D721Med (cell line): Measurements from ENCODE around the gene KCNT1.
A peak's percentile ranks its signal among the peaks of the same experiment; 100 is the strongest.
"Not testable (repeated sequence)": the region's sequence is repeated elsewhere in the genome, so short reads cannot be mapped to it uniquely, and the experiment has no call there.

Experiments
- DNase-seq: peaks from one replicate; pipeline ENCODE4 v3.0.0; 2011; ENCODE audit warnings: low spot score; ENCODE audit not compliant: insufficient read length
- FAIRE-seq: peaks from 2 replicates; lab custom pipeline; 2011; peaks lifted over from hg19 to GRCh38; lab: Jason Lieb, UNC
- TF ChIP-seq, protein P1 (sequence below): IDR thresholded peaks from 2 replicates; pipeline ENCODE4 v1.5.1; 2012; ENCODE audit warnings: mild to moderate bottlenecking, control low read depth; ENCODE audit not compliant: insufficient read depth; ENCODE audit errors: missing control alignments

The KCNT1 gene

DNA sequence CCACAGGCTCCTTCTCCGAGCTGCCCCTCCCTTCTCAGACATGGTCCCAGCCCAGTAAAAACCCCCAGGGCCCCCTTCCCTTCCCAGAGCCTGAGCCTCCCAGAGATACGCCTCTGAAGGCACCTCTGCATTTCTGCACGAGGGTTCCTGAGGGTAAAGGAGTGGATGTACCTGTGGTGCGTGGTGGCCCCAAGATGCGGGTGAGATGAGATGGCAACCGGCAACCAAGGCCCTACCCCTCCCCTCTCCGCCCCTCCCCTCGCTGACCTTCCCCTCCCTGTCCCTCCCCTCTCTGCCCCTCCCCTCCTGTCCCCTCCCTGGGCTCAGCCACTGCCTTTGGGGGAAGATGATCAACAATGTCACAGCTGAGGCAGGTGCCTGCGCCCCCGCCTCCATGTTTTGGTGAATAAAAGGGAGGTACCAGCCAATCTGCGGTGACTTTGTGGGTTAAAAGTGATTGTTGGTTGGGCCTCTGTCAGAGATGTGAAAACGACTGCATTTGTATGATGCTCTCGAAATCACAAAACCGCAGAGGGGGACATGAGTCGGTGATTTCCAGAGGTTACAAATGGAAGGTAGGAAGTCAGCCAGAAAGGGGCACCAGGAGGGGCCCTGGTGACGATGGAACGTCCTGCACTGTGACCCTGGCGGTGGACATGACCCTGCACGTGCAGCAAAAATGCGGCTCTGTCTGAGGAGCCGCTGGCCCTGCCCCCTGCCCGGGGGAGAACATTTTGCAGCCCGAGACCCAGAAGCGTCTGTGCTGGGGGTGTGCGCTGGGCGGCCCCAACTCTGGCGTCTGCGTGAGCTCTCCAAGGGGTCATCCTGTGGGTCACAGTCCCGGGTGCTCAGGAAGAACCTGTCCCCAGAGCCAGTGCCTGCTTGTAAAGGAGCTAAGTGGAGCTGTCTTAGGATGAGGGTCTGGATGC lies 35.2 kb upstream of the KCNT1 start:
- TF ChIP-seq, protein P1, sequence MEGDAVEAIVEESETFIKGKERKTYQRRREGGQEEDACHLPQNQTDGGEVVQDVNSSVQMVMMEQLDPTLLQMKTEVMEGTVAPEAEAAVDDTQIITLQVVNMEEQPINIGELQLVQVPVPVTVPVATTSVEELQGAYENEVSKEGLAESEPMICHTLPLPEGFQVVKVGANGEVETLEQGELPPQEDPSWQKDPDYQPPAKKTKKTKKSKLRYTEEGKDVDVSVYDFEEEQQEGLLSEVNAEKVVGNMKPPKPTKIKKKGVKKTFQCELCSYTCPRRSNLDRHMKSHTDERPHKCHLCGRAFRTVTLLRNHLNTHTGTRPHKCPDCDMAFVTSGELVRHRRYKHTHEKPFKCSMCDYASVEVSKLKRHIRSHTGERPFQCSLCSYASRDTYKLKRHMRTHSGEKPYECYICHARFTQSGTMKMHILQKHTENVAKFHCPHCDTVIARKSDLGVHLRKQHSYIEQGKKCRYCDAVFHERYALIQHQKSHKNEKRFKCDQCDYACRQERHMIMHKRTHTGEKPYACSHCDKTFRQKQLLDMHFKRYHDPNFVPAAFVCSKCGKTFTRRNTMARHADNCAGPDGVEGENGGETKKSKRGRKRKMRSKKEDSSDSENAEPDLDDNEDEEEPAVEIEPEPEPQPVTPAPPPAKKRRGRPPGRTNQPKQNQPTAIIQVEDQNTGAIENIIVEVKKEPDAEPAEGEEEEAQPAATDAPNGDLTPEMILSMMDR, result no peak
- no peak for FAIRE-seq
- no peak for DNase-seq

DNA sequence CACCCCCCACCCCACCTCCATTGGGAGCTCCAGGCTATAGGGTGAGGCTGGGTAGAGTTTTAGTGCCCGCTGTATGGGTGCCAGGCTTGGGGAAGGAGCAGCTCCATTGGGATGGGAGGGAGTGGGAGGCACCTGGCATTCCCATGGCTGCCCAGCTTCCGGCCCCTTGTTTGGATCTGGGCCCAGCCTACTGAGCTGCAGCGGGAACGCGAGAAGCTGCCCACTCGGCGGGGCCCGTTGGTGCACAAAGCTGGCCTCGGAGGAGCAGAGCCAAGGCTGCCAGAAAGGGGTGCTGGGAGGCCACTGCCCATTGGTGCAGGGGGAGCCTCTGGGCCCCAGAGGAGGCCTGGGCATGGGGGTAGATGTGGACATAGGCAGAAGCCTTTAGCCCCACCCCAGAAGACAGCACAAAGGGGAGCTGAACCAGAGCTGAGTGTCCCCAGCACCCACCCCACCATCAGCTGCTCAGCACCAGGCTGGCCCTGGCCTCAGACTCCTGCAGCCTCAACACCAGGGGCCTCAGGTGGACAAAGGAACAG lies 34.5 kb upstream of the KCNT1 start:
- DNase-seq, result no peak
- FAIRE-seq, result no peak
- TF ChIP-seq, protein P1, result no peak

DNA sequence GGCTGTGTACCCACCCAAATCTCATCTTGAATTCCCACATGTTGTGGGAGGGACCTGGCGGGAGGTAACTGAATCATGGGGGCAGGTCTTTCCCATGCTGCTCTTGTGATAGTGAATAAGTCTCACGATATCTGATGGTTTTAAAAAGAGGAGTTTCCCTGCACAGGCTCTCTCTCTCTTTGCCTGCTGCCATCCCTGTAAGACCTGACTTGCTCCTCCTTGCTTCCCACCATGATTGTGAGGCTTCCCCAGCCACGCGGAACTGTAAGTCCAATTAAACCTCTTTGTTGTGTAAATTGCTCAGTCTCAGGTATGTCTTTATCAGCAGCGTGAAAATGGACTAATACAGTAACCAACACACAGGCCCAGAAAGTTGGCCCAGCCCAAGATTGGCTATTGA lies 33.0 kb upstream of the KCNT1 start:
- DNase-seq, FAIRE-seq: not testable (repeated sequence)

DNA sequence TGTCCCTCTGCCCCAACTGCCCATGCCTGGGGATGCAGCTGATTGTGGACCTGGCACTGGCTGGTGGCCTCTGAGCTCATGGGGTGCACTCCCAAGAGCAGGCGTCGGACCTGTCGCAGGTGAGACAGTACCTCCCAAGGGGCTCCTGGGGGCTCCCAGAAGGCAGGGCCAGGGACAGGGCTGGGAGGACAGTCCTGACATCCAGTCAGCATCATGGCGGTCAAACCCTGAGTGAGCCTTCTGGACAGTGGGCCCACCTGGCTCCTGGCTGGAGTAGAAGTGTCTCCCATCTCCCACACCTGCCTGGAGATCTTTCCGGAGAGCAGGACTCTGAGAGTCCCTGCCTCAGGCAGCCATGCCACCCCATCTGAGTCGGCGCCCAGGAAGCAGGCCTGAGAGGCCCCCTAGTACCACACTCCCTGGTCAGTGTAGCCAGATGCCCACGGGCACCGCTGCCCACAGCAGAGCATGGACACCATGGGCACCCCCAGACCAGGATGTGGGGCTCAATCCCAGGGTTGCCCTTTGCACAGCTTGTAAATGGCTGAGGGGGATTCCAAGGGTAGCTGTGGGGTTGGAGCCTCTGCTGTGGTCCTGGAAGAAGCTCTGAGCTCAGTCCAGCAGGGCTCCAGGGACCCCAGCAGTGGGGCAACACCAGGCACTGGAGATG lies 32.2 kb upstream of the KCNT1 start:
- FAIRE-seq, result no peak
- TF ChIP-seq, protein P1, result no peak

DNA sequence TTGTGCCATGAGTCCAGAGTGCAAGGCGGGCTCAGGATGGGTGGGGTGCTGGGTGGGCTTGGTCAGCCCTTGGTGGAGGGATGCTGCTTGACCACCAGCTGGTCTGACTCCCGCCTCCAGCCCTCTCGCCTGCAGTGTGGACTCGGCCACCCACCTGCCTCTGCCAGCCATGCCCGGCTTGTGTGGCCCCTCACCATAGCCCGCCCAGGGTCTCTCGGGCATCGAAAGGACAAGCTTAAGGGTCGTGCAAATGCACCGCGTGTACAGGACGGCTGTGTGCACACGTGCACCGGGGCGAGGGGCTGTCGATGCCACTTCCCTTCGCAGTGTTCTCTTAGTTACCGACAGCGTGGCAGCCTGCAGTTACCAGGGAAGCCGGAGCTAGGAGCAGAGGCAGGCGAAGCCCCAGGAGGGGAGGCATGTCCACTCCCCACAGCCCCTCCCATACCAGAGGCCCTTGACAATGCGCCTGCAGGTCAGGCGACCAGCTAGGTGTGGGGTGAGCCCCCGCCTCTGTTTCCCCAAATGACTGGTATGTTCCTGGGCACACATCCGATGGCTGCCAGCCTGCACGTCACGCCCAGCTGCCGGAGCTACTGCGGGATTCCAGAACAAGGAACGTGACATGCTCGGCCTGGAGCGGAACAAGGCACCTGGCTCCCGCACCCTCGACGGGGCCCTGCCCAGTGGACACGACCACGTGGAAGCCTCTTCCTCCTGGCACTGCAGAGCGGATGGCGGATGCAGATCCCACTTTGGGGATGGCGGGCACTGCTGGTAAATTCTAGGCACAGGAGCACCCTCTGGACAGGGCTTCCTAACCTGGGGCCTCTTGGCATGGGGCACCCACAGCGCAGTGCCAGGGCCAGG lies 31.0 kb upstream of the KCNT1 start:
- no peak for DNase-seq
- TF ChIP-seq, protein P1, result no peak
- no peak for FAIRE-seq

More for the DNA sequence above, 32.2 kb upstream of the KCNT1 start:
- DNase-seq, result no peak

DNA sequence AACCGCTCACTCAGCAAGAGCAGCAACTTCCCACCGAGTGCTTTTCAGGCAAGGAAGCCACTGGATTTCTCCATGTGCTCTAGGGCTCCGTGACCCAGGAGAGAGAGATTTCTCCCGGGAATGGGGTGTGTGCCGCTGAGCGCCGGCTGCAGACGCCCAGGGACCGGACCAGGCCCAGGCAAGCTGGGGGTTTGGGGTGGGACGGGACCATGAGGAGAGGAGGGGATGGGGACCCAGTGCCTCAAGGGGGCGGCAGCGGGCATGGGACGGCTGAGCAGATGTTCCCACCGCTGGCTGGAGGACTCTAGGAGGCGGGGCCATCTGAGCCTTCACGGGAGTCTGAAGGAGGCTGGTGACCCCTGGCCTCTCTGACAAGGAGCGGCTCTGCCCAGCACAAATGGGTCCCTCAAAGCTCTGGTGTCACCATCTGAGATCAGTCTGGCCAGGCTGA lies 30.4 kb upstream of the KCNT1 start:
- FAIRE-seq (no peak), DNase-seq (peak; percentile 16)
- TF ChIP-seq, protein P1, result no peak

DNA sequence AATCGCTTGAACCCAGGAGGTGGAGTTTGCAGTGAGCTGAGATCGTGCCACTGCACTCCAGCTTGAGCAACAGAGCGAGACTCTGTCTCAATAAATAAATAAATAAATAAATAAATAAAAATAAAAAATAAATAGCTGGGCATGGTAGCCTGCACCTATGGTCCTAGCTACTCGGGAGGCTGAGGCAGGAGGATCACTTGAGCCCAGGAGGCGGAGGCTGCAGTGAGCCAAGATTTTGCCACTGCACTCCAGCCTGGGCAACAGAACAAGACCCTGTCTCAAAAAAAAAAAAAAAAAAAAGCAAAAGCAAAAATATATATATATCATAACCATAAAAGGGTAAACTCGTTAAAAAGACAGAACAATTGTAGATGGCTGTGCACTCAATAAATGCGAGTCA lies 29.2 kb upstream of the KCNT1 start:
- not testable (repeated sequence) for DNase-seq, FAIRE-seq
